Effector memory CD8-positive, alpha-beta T cell (primary cell): ENCODE results near the gene AADAC.
"Not testable (repeated sequence)": the region's sequence is repeated elsewhere in the genome, so short reads cannot be mapped to it uniquely, and the experiment has no call there.

Source experiments
- ATAC-seq: fragments of 150-1000 bp; cut with Tn5 transposase; replicated peaks from 2 replicates; pipeline ENCODE4 v1.10.0; 2021; ENCODE audit warnings: mild to moderate bottlenecking, moderate library complexity
- DNase-seq, 3 experiments: peaks; one replicate each; pipeline ENCODE4 v3.0.0; 2021
- H3K27ac Mint-ChIP-seq, 2 donors: one replicate each; pipeline ENCODE4 v1.8.0; 2022; ENCODE audit warnings: mild to moderate bottlenecking in 2 of 2, mixed read lengths in 2 of 2, moderate library complexity in 2 of 2
- H3K27me3 Mint-ChIP-seq, 2 donors: one replicate each; pipeline ENCODE4 v1.8.0; 2022; ENCODE audit warnings: mixed read lengths in 2 of 2
- H3K36me3 Mint-ChIP-seq: one replicate; pipeline ENCODE4 v1.8.0; 2022; ENCODE audit warnings: mild to moderate bottlenecking, moderate library complexity, mixed read lengths; ENCODE audit not compliant: insufficient read depth
- H3K4me1 Mint-ChIP-seq, 2 donors: one replicate each; pipeline ENCODE4 v1.8.0; 2022; ENCODE audit warnings: low read depth in 2 of 2, mixed read lengths in 2 of 2
- H3K4me3 Mint-ChIP-seq, 2 donors: one replicate each; pipeline ENCODE4 v1.8.0; 2022; ENCODE audit warnings: mild to moderate bottlenecking in 2 of 2, mixed read lengths in 2 of 2, moderate library complexity in 2 of 2
- H3K9me3 Mint-ChIP-seq, 2 donors: one replicate each; pipeline ENCODE4 v1.8.0; 2022; ENCODE audit warnings: mixed read lengths in 2 of 2

Gene AADAC

GRCh38 chr3:151850065-151850464, 36.1 kb downstream of the AADAC start:
- DNase-seq, H3K27ac Mint-ChIP-seq: not testable (repeated sequence)
- H3K9me3 Mint-ChIP-seq, result peaks cover 7 to 16% of the 10 kb centered on the region in 2 donors

GRCh38 chr3:151852074-151852811, 38.3 kb downstream of the AADAC start:
- Mint-ChIP-seq H3K9me3 (peaks cover 7 to 16% of the 10 kb centered on the region in 2 donors), H3K27me3 (peaks cover 24 to 43% of the 10 kb centered on the region in 2 donors), H3K27ac (no peak overlapping the region), H3K4me1 (no peaks in the 10 kb centered on the region), H3K4me3 (no peak overlapping the region), H3K36me3 (no peaks in the 10 kb centered on the region)
- DNase-seq, result no peak
- no peak for ATAC-seq

More at GRCh38 chr3:151850065-151850464, 36.1 kb downstream of the AADAC start:
- H3K27me3 Mint-ChIP-seq, result peaks cover 21 to 40% of the 10 kb centered on the region in 2 donors
- not testable (repeated sequence) for H3K4me1 Mint-ChIP-seq, H3K36me3 Mint-ChIP-seq, ATAC-seq, H3K4me3 Mint-ChIP-seq

- no peak overlapping the region for H3K4me3 Mint-ChIP-seq
- H3K9me3 Mint-ChIP-seq, result peaks cover 0 to under 1% of the 10 kb centered on the region in 2 donors
- DNase-seq, result no peak
- no peak overlapping the region for H3K27ac Mint-ChIP-seq
- peaks cover 23 to 24% of the 10 kb centered on the region in 2 donors for H3K27me3 Mint-ChIP-seq
- no peaks in the 10 kb centered on the region for H3K36me3 Mint-ChIP-seq
- no peaks in the 10 kb centered on the region for H3K4me1 Mint-ChIP-seq
- no peak for ATAC-seq
Measured at GRCh38 chr3:151856118-151856517, 42.2 kb downstream of the AADAC start.

- Mint-ChIP-seq H3K4me3 (no peak overlapping the region), H3K9me3 (no peaks in the 10 kb centered on the region)
Measured at GRCh38 chr3:151856641-151857040, 42.7 kb downstream of the AADAC start.

GRCh38 chr3:151859233-151859673, 45.3 kb downstream of the AADAC start:
- no peaks in the 10 kb centered on the region for H3K36me3 Mint-ChIP-seq
- DNase-seq, result no peak
- H3K9me3 Mint-ChIP-seq, result no peaks in the 10 kb centered on the region
- H3K4me1 Mint-ChIP-seq, result no peaks in the 10 kb centered on the region
- no peak for ATAC-seq
- peaks cover 16 to 20% of the 10 kb centered on the region in 2 donors for H3K27me3 Mint-ChIP-seq
- no peak overlapping the region for H3K27ac Mint-ChIP-seq
- no peak overlapping the region for H3K4me3 Mint-ChIP-seq

More at GRCh38 chr3:151856641-151857040, 42.7 kb downstream of the AADAC start:
- Mint-ChIP-seq H3K36me3 (no peaks in the 10 kb centered on the region), H3K27ac (no peak overlapping the region), H3K4me1 (no peaks in the 10 kb centered on the region), H3K27me3 (peaks cover 18 to 24% of the 10 kb centered on the region in 2 donors)
- DNase-seq, result no peak
- no peak for ATAC-seq

GRCh38 chr3:151859905-151860304, 46.0 kb downstream of the AADAC start:
- H3K4me3 Mint-ChIP-seq, result no peak overlapping the region
- H3K27ac Mint-ChIP-seq, result no peak overlapping the region
- no peaks in the 10 kb centered on the region for H3K9me3 Mint-ChIP-seq
- no peak for DNase-seq
- peaks cover 16 to 20% of the 10 kb centered on the region in 2 donors for H3K27me3 Mint-ChIP-seq
- no peak for ATAC-seq
- H3K4me1 Mint-ChIP-seq, result no peaks in the 10 kb centered on the region
- no peaks in the 10 kb centered on the region for H3K36me3 Mint-ChIP-seq

GRCh38 chr3:151863611-151864010, 49.7 kb downstream of the AADAC start:
- Mint-ChIP-seq H3K27ac (no peak overlapping the region), H3K27me3 (peaks cover 0 to 6% of the 10 kb centered on the region in 2 donors)
- no peak for DNase-seq

GRCh38 chr3:151864423-151865101, 50.6 kb downstream of the AADAC start:
- Mint-ChIP-seq H3K27me3 (peaks cover 0 to 2% of the 10 kb centered on the region in 2 donors), H3K4me3 (no peak overlapping the region), H3K36me3 (no peaks in the 10 kb centered on the region), H3K9me3 (no peaks in the 10 kb centered on the region), H3K4me1 (no peaks in the 10 kb centered on the region), H3K27ac (no peak overlapping the region)
- no peak for ATAC-seq
- DNase-seq, result no peak

More at GRCh38 chr3:151863611-151864010, 49.7 kb downstream of the AADAC start:
- no peak for ATAC-seq
- Mint-ChIP-seq H3K9me3 (no peaks in the 10 kb centered on the region), H3K4me1 (no peaks in the 10 kb centered on the region), H3K4me3 (no peak overlapping the region), H3K36me3 (no peaks in the 10 kb centered on the region)

GRCh38 chr3:151866711-151867410, 52.9 kb downstream of the AADAC start:
- DNase-seq (no peak), ATAC-seq (no peak)
- H3K27ac Mint-ChIP-seq, result no peak overlapping the region
- no peaks in the 10 kb centered on the region for H3K9me3 Mint-ChIP-seq
- H3K27me3 Mint-ChIP-seq, result no peaks in the 10 kb centered on the region
- H3K4me1 Mint-ChIP-seq, result peaks cover 3 to 4% of the 10 kb centered on the region in 2 donors
- H3K4me3 Mint-ChIP-seq, result no peak overlapping the region
- no peaks in the 10 kb centered on the region for H3K36me3 Mint-ChIP-seq

- DNase-seq, result no peak
- Mint-ChIP-seq H3K9me3 (no peaks in the 10 kb centered on the region), H3K27ac (no peak overlapping the region), H3K4me1 (peaks cover 3 to 4% of the 10 kb centered on the region in 2 donors), H3K4me3 (no peak overlapping the region), H3K36me3 (no peaks in the 10 kb centered on the region), H3K27me3 (no peaks in the 10 kb centered on the region)
- ATAC-seq, result no peak
Measured at GRCh38 chr3:151867666-151868065, 53.8 kb downstream of the AADAC start.

- peaks cover 3 to 4% of the 10 kb centered on the region in 2 donors for H3K4me1 Mint-ChIP-seq
- no peak overlapping the region for H3K4me3 Mint-ChIP-seq
- DNase-seq (no peak), ATAC-seq (no peak)
- no peaks in the 10 kb centered on the region for H3K27me3 Mint-ChIP-seq
- no peak overlapping the region for H3K27ac Mint-ChIP-seq
- no peaks in the 10 kb centered on the region for H3K9me3 Mint-ChIP-seq
- no peaks in the 10 kb centered on the region for H3K36me3 Mint-ChIP-seq
Measured at GRCh38 chr3:151869181-151869580, 55.3 kb downstream of the AADAC start.

- H3K36me3 Mint-ChIP-seq, result no peaks in the 10 kb centered on the region
- no peak overlapping the region for H3K4me3 Mint-ChIP-seq
- H3K4me1 Mint-ChIP-seq, result peaks cover 5 to 8% of the 10 kb centered on the region in 2 donors
- peaks cover 4 to 6% of the 10 kb centered on the region in 2 donors for H3K27me3 Mint-ChIP-seq
- no peaks in the 10 kb centered on the region for H3K9me3 Mint-ChIP-seq
- no peak overlapping the region for H3K27ac Mint-ChIP-seq
- ATAC-seq (peak; percentile 29), DNase-seq (no peak)
Measured at GRCh38 chr3:151871639-151872468, 57.9 kb downstream of the AADAC start.

- H3K36me3 Mint-ChIP-seq, result no peaks in the 10 kb centered on the region
- ATAC-seq, result no peak
- no peak within 1 kb of the TSS for H3K4me3 Mint-ChIP-seq
- no peak for DNase-seq
- peaks cover 5 to 8% of the 10 kb centered on the region in 2 donors for H3K4me1 Mint-ChIP-seq
- peaks cover 4 to 6% of the 10 kb centered on the region in 2 donors for H3K27me3 Mint-ChIP-seq
- H3K9me3 Mint-ChIP-seq, result no peaks in the 10 kb centered on the region
- H3K27ac Mint-ChIP-seq, result no peak within 1 kb of the TSS
Measured at GRCh38 chr3:151873398-151873797, 59.5 kb downstream of the AADAC start, which contains the start of gene SUCNR1. TSS of gene SUCNR1 (plus strand) at chr3:151873643. CDS start at chr3:151879893, 6,250 bp downstream.
